ENCODE results near the gene ARRB2.

ARRB2 gene

DNA sequence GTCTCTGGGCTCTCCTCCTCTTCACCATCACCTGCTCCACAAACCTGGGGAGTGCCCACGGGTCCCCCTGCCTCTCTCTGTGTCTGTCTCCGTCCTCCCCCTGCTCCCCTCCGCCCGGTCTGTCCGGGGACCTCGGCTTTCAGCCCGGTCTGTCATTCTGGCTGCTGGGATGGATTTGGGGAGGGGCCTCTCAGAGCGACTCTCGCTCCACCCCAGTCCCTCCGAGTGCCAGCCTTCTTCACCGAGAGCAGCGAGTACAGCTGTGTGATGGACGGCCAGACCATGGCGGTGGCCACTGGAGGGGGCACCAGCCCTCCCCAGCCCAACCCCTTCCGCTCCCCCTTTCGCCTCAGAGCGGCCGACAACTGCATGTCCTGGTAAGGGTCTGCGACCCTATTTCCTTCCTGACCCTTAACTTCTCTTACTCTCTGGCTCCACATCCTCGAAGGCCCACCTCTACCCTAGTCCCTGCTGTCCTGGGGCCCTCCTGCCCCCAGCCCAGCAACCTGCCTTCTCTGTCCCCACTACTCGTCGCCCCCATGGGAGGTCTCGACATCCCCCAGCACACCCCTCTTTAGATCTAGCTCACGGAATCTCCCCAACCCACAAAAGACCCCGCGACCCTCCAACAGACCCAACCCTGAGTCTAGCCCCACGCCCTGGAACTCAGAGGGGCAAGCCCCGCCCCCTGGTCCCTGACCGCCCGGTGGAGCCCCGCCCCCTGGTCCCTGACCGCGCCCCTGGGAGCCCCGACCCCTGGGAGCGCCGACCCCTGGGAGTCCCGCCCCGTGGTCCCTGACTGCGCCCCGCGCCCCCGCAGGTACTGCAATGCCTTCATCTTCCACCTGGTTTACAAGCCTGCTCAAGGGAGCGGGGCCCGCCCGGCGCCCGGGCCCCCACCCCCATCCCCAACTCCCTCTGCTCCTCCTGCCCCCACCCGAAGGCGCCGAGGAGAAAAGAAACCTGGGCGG, 34.9 kb downstream of the ARRB2 start:
- Histone ChIP-seq H3K9me3 (ENCODE audit: low read length) (no peaks in the 10 kb centered on the region), H3K27me3 (ENCODE audit: insufficient read depth, low read length) (no peaks in the 10 kb centered on the region; the same call in 1 of the 2 replicates), H3K4me1 (ENCODE audit: insufficient read depth, low read length, severe bottlenecking) (peaks cover 12% of the 10 kb centered on the region), H3K4me3 (ENCODE audit: low read depth, low read length, poor library complexity, severe bottlenecking) (no peak overlapping the region), H3K27ac (ENCODE audit: low read depth, low read length, poor library complexity, severe bottlenecking) (no peak overlapping the region), H3K36me3 (ENCODE audit: insufficient read depth, low read length) (no peaks in the 10 kb centered on the region), H3K4me2 (ENCODE audit: low read length) (no peak overlapping the region), H3F3A (ENCODE audit: insufficient read depth, low read length) (no peaks in the 10 kb centered on the region), H3K9me2 (ENCODE audit: low read depth, low read length) (no peaks in the 10 kb centered on the region), H3K9ac (ENCODE audit: low read length) (no peak overlapping the region), H4K20me1 (ENCODE audit: insufficient read depth, low read length) (no peaks in the 10 kb centered on the region), H2AFZ (ENCODE audit: low read length) (no peak overlapping the region), H3K79me2 (ENCODE audit: insufficient read depth, low read length) (no peaks in the 10 kb centered on the region)
- TF ChIP-seq, protein P1, sequence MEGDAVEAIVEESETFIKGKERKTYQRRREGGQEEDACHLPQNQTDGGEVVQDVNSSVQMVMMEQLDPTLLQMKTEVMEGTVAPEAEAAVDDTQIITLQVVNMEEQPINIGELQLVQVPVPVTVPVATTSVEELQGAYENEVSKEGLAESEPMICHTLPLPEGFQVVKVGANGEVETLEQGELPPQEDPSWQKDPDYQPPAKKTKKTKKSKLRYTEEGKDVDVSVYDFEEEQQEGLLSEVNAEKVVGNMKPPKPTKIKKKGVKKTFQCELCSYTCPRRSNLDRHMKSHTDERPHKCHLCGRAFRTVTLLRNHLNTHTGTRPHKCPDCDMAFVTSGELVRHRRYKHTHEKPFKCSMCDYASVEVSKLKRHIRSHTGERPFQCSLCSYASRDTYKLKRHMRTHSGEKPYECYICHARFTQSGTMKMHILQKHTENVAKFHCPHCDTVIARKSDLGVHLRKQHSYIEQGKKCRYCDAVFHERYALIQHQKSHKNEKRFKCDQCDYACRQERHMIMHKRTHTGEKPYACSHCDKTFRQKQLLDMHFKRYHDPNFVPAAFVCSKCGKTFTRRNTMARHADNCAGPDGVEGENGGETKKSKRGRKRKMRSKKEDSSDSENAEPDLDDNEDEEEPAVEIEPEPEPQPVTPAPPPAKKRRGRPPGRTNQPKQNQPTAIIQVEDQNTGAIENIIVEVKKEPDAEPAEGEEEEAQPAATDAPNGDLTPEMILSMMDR (IDR thresholded peaks at IDR 0.05; ENCODE audit: low read length), result no peak
- TF ChIP-seq EZH2 (IDR thresholded peaks at IDR 0.05; ENCODE audit: borderline replicate concordance, low read length), result no peak

DNA sequence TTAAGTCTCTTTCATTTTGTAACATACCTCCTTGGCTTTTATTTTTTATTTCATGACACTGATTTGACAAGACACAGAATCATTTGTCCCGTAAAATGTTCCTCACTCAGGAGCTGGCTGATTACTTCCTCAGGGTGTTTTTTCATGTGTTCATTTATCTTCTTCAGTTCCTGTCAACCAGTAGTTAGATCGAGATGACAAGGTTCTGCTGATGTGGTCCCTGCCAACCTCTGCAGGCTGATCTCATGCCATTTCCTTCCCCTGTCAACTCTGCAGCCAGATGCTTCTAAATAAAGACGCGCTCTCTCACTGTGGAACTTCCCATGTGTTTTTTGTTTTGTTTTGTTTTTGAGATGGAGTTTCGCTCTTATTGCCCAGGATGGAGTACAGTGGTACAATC, 37.4 kb downstream of the ARRB2 start:
- no peak overlapping the region for H3K27ac ChIP-seq (ENCODE audit: low read depth, low read length, poor library complexity, severe bottlenecking)
- H3K79me2 ChIP-seq (ENCODE audit: insufficient read depth, low read length), result no peaks in the 10 kb centered on the region
- H3K27me3 ChIP-seq (ENCODE audit: insufficient read depth, low read length), result no peaks in the 10 kb centered on the region
- no peak overlapping the region for H2AFZ ChIP-seq (ENCODE audit: low read length)
- H3K4me1 ChIP-seq (ENCODE audit: insufficient read depth, low read length, severe bottlenecking), result peaks cover 12% of the 10 kb centered on the region
- no peaks in the 10 kb centered on the region for H3K9me2 ChIP-seq (ENCODE audit: low read depth, low read length)
- no peaks in the 10 kb centered on the region for H3K36me3 ChIP-seq (ENCODE audit: insufficient read depth, low read length)
- no peak overlapping the region for H3K9ac ChIP-seq (ENCODE audit: low read length)
- H4K20me1 ChIP-seq (ENCODE audit: insufficient read depth, low read length), result no peaks in the 10 kb centered on the region
- H3K4me2 ChIP-seq (ENCODE audit: low read length), result no peak overlapping the region; the same call in 1 of the 2 replicates
- TF ChIP-seq, protein P1 (IDR thresholded peaks at IDR 0.05; ENCODE audit: low read length), result no peak
- TF ChIP-seq EZH2 (IDR thresholded peaks at IDR 0.05; ENCODE audit: borderline replicate concordance, low read length), result no peak
- H3K9me3 ChIP-seq (ENCODE audit: low read length), result no peaks in the 10 kb centered on the region
- H3K4me3 ChIP-seq (ENCODE audit: low read depth, low read length, poor library complexity, severe bottlenecking), result no peak overlapping the region
- H3F3A ChIP-seq (ENCODE audit: insufficient read depth, low read length), result no peaks in the 10 kb centered on the region

DNA sequence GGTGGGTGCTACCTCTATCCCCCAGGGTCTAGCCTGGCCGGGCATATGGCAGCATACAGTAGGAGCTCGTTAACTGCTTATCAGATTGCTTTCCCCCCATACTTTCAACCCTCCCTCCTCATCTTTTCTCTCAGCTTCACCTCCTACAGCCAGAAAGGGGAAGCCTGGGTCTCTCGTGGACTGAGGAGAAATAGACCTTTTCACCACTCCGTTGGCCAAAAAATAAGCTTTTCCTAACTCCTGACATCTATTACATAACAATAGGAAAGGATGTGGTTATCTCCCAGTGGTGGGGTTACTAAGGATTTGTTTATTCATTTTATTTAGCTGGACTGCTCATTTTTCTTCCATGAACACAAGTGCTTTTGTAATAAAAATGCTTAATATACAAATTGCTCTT, 38.3 kb downstream of the ARRB2 start:
- Histone ChIP-seq H3K27ac (ENCODE audit: low read depth, low read length, poor library complexity, severe bottlenecking) (no peak overlapping the region), H2AFZ (ENCODE audit: low read length) (no peak overlapping the region), H3K4me3 (ENCODE audit: low read depth, low read length, poor library complexity, severe bottlenecking) (no peak overlapping the region), H3K9ac (ENCODE audit: low read length) (no peak overlapping the region), H3F3A (ENCODE audit: insufficient read depth, low read length) (no peaks in the 10 kb centered on the region), H3K9me2 (ENCODE audit: low read depth, low read length) (no peaks in the 10 kb centered on the region), H3K4me1 (ENCODE audit: insufficient read depth, low read length, severe bottlenecking) (peaks cover 12% of the 10 kb centered on the region), H3K4me2 (ENCODE audit: low read length) (no peak overlapping the region), H3K9me3 (ENCODE audit: low read length) (no peaks in the 10 kb centered on the region), H4K20me1 (ENCODE audit: insufficient read depth, low read length) (no peaks in the 10 kb centered on the region), H3K27me3 (ENCODE audit: insufficient read depth, low read length) (no peaks in the 10 kb centered on the region), H3K79me2 (ENCODE audit: insufficient read depth, low read length) (no peaks in the 10 kb centered on the region), H3K36me3 (ENCODE audit: insufficient read depth, low read length) (no peaks in the 10 kb centered on the region)
- TF ChIP-seq, protein P1 (IDR thresholded peaks at IDR 0.05; ENCODE audit: low read length), result no peak
- no peak for TF ChIP-seq EZH2 (IDR thresholded peaks at IDR 0.05; ENCODE audit: borderline replicate concordance, low read length)

Data from OCI-LY1 (cell line).